Lung (tissue), 12 donors: ENCODE results near the gene SLMAP. TPM values are rescaled to one million over a fixed set of nuclear protein-coding genes. Genes with fewer than 3 reads are reported as not detected.

Experiments used
- ATAC-seq: fragments of 200-7000 bp; cut with Tn5 transposase; one replicate; pipeline ENCODE4 v1.9.1; 2020; ENCODE audit warnings: moderate number of reproducible peaks; ENCODE audit not compliant: insufficient read depth, low FRiP score
- DNase-seq, 3 donors: peaks; one replicate each; pipeline ENCODE4 v3.0.0-alpha.2; 2013 to 2017
- H3K27ac ChIP-seq, 2 donors: one replicate each; pipeline ENCODE4 v1.5.1; 2013; ENCODE audit warnings: mild to moderate bottlenecking in 2 of 2, moderate library complexity in 2 of 2, control low read depth in 1 of 2, inconsistent platforms in 1 of 2, low read depth in 1 of 2, low read length in 1 of 2
- H3K27me3 ChIP-seq, 3 donors: one replicate each; pipeline ENCODE4 v1.5.1; 2013; ENCODE audit warnings: low read length in 2 of 3; ENCODE audit not compliant: control insufficient read depth in 3 of 3, insufficient read depth in 3 of 3
- H3K36me3 ChIP-seq, 4 donors: one replicate each; pipeline ENCODE4 v1.5.1; 2013; ENCODE audit warnings: low read length in 4 of 4, mild to moderate bottlenecking in 1 of 4, moderate library complexity in 1 of 4; ENCODE audit not compliant: control insufficient read depth in 4 of 4, insufficient read depth in 4 of 4
- H3K4me1 ChIP-seq, 5 donors: one replicate each; pipeline ENCODE4 v1.5.1; 2013; ENCODE audit warnings: low read length in 5 of 5, mild to moderate bottlenecking in 2 of 5, moderate library complexity in 1 of 5; ENCODE audit not compliant: control insufficient read depth in 5 of 5, insufficient read depth in 5 of 5
- H3K4me3 ChIP-seq: one replicate; pipeline ENCODE4 v1.5.1; 2013; ENCODE audit warnings: mild to moderate bottlenecking, control low read depth, moderate library complexity
- H3K9ac ChIP-seq, 2 donors: one replicate each; pipeline ENCODE4 v1.5.1; 2013; ENCODE audit warnings: low read length in 2 of 2, control low read depth in 1 of 2; ENCODE audit not compliant: insufficient read depth in 1 of 2
- H3K9me3 ChIP-seq, 4 donors: one replicate each; pipeline ENCODE4 v1.5.1; 2013; ENCODE audit warnings: low read length in 3 of 4, mild to moderate bottlenecking in 1 of 4, moderate library complexity in 1 of 4; ENCODE audit not compliant: control insufficient read depth in 4 of 4, insufficient read depth in 3 of 4
- WGBS, 2 donors: extraction: QIAGEN DNeasy Blood & Tissue Kit; methylation state at CpG; one replicate each; pipeline ENCODE4 v1.1.7; 2013; 5-methylcytosine and 5-hydroxymethylcytosine counted together
- polyA plus RNA-seq, 2 donors: library from polyadenylated mRNA; stranded (reverse); fragments of 200-250 nt; gene quantifications; one replicate each; pipeline ENCODE4 v1.2.1, GENCODE V29; 2013
- total RNA-seq, 2 donors: library from RNA; depleted of rRNA in 1 of 2; stranded (reverse); fragments of >200 nt in 1 of 2; gene quantifications; one replicate each; pipeline ENCODE4 v1.2.1, GENCODE V29; 2014 to 2021
- TF ChIP-seq, protein P1 (sequence below): IDR thresholded peaks from 2 replicates; pipeline ENCODE4 v1.5.1; 2012; ENCODE audit warnings: mild to moderate bottlenecking; ENCODE audit errors: control extremely low read depth, extremely low read depth
- donor health status: control.
- donor health status: control.
- donor health status: Bipolar disorder and iron deficiency.
- donor health status: healthy.
- donor health status: DM: yes; HTN: yes; CAD: no.

Gene SLMAP
- total and polyA plus RNA-seq, 4 donors = 11.4 to 118 (median 47.2) TPM

DNA sequence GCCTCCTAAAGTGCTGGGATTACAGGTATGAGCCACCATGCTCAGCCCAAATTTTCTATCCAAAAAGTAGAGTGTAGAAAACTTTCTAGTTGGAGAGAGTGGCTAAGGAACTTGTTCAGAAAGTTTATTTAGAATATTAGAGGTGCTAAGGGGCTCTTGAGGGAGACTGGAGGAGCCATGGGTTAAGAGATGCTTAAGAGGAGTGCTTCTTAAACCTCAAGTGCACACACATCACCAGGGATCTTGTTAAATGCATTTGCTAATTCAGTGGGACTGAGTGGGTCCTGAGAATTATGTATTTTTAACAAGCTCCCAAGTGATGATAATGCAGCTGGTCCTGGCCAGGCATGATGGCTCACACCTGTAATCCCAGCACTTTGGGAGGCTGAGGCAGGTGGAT, 29.7 kb upstream of the SLMAP start:
- TF ChIP-seq, protein P1, sequence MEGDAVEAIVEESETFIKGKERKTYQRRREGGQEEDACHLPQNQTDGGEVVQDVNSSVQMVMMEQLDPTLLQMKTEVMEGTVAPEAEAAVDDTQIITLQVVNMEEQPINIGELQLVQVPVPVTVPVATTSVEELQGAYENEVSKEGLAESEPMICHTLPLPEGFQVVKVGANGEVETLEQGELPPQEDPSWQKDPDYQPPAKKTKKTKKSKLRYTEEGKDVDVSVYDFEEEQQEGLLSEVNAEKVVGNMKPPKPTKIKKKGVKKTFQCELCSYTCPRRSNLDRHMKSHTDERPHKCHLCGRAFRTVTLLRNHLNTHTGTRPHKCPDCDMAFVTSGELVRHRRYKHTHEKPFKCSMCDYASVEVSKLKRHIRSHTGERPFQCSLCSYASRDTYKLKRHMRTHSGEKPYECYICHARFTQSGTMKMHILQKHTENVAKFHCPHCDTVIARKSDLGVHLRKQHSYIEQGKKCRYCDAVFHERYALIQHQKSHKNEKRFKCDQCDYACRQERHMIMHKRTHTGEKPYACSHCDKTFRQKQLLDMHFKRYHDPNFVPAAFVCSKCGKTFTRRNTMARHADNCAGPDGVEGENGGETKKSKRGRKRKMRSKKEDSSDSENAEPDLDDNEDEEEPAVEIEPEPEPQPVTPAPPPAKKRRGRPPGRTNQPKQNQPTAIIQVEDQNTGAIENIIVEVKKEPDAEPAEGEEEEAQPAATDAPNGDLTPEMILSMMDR = no peak
- Histone ChIP-seq H3K27me3 (peaks cover 0 to 24% (median 0%) of the 10 kb centered on the region in 3 donors), H3K4me1 (peaks cover 0 to 3% (median 0%) of the 10 kb centered on the region in 5 donors), H3K9ac (no peak overlapping the region), H3K27ac (no peak overlapping the region), H3K4me3 (no peak overlapping the region), H3K36me3 (no peaks in the 10 kb centered on the region), H3K9me3 (no peaks in the 10 kb centered on the region)
- peak; percentile 34 for ATAC-seq
- peak in 2 of 3 donors; percentile 15 to 53 for DNase-seq

DNA sequence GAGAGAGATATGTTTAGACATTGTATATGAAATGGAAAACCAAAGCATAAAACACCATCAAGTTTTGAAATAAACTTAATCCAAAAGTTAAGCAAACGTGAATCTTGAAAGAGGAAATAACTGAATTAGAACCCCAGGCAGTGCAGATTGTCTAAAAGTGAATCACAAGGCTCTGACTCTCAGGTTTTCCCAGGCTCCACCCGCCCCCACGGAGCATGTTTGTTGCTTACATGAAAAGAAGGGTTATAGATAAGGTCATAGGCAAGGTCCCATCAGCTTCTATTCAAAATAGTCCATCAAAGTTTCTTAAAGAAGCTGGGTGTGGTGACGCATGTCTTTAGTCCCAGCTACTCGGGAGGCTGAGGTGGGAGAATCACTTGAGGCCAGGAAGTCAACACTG, 29.0 kb upstream of the SLMAP start:
- Histone ChIP-seq H3K27ac (no peak overlapping the region), H3K9ac (no peak overlapping the region), H3K9me3 (no peaks in the 10 kb centered on the region), H3K4me1 (peaks cover 0 to 3% (median 0%) of the 10 kb centered on the region in 5 donors), H3K27me3 (peaks cover 0 to 25% (median 0%) of the 10 kb centered on the region in 3 donors), H3K36me3 (no peaks in the 10 kb centered on the region), H3K4me3 (no peak overlapping the region)
- ATAC-seq (no peak), DNase-seq (no peak)
- TF ChIP-seq, protein P1 = no peak
- 71 to 72% methylated on average over 5 of the region's 5 CpGs for WGBS, 2 donors

DNA sequence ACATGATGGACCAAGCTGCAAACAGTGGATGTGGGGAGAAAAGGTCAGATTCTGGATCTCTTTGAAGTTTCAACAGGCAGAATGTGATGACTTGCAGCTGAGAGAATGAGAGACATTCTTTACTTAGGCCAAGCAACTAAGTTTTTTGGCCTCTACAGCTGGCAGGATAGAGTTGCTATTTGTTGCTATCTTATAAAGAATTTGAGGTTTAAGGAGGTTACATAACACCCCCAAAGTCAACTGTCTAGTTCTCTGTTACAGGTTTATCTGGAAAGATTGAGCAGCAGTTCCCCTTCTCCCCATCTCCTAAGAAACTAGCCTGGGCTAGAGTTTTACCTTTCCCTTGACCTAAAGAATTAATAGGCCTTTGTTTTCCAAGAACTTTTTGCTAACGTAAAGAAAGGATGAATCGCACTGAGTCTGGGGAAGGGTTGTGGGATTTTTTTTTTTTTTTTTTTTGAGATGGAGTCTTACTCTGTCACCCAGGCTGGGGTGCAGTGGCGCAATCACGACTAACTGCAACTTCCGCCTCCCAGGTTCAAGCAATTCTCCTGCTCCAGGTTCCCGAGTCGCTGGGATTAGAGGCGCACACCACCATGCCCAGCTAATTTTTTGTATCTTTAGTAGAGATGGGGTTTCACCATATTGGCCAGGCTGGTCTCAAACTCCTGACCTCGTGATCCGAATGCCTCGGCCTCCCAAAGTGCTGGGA, 26.6 kb upstream of the SLMAP start:
- H3K36me3 ChIP-seq = no peaks in the 10 kb centered on the region
- DNase-seq (peak in 2 of 3 donors; percentile 30 to 33), ATAC-seq (no peak)
- H3K9me3 ChIP-seq = no peaks in the 10 kb centered on the region
- TF ChIP-seq, protein P1 = no peak
- peaks cover 0 to 3% (median 0%) of the 10 kb centered on the region in 5 donors for H3K4me1 ChIP-seq
- 46 to 76% methylated on average over 11 of the region's 11 CpGs for WGBS, 2 donors
- H3K4me3 ChIP-seq = no peak overlapping the region
- H3K9ac ChIP-seq = no peak overlapping the region
- peaks cover 0 to 12% (median 0%) of the 10 kb centered on the region in 3 donors for H3K27me3 ChIP-seq
- H3K27ac ChIP-seq = no peak overlapping the region
